ENCODE data around the gene CGN.

GRCh38 chr1:151542710-151543129, 31.5 kb downstream of the CGN start:
- TF ChIP-seq CTCF (IDR thresholded peaks at IDR 0.05) (no peak), POLR2A (IDR thresholded peaks at IDR 0.05) (no peak)
